HG03060 (cell line): Measurements from ENCODE around the gene MICU1.
"Not testable (repeated sequence)": the region's sequence is repeated elsewhere in the genome, so short reads cannot be mapped to it uniquely, and the experiment has no call there.

Source experiments
- ATAC-seq: cut with Tn5 transposase; IDR thresholded peaks from one replicate; pipeline ENCODE4 v1.9.1; 2021; ENCODE audit warnings: low read depth, moderate number of reproducible peaks; ENCODE audit not compliant: unreplicated experiment

MICU1 gene

DNA sequence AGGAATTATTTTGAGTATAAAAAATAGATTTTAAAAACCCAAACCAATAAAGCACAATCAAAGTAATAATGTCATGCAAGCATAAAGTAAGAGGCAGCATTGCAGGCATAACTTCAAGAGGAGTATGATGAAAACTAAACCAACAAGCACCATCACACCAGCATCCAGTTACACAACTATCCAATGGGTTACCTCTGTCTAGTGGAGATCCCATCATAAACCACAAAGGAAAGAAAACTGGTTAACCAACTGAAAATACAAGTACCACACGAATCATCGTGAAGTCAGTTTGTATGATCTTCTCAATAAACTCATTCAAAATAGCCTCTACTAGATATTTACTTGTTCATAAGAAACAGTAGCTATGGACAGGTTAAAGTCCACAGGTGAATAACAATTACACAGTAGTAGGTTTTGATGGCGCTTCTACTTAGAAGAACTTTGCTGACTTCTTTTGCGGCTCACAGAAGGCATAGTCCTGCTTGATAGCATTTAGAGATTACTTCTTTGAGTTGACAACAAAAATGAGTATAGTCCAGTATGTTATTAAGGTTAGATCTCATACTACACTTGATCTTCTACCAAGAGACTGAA is 116.6 kb downstream of the MICU1 start:
- ATAC-seq, result no peak

DNA sequence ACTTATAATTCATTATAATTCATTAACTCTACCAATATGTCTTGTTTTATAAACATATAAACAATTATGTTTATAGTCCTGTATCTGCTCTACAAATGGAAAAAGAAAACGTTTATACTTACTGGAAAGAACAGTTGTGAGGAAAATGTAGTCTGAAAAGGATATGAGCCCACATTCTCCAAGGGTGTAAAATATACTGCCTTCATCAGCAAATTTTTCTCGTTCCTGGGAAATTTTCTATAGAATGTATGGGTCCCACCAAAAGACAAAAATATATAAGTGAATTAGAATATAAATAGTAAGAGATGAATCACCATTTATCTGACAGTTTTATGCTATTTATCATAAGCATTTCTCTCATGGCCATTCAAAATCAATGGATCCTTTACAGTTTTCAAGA is 117.8 kb downstream of the MICU1 start:
- ATAC-seq, result no peak

DNA sequence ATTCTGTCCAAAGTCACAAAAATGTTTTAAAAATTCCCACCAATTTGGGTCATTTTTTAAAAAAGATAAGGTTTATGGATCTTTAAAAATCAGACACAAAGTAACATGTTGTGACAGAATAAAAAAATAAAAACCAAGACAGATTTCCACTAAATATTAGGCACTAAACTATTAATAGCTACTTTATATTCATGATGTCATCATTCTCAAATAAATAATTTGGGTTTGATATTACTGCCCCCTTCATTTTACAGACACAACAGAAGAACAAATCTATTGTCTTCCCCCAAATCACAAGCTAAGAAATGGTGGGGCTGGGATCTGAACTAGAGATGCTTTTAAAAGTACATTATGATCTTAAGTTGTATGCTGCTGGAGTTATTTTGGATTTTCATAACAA is 119.4 kb downstream of the MICU1 start:
- ATAC-seq, result no peak

DNA sequence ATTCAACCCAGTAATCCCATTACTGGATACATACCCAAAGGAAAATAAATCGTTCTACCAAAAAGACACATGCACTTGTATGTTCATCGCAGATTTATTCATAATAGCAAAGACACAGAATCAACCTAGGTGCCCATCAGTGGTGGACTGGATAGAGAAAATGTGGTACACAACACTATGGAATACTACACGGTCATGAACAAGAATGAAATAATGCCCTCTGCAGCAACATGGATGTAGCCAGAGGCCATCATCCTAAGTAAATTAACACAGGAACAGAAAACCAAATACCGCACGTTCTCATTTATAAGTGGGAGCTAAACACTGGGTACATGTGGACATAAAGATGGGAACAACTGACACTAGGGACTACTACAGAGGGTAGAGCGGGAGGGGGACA is 120.4 kb downstream of the MICU1 start:
- ATAC-seq, result no peak

DNA sequence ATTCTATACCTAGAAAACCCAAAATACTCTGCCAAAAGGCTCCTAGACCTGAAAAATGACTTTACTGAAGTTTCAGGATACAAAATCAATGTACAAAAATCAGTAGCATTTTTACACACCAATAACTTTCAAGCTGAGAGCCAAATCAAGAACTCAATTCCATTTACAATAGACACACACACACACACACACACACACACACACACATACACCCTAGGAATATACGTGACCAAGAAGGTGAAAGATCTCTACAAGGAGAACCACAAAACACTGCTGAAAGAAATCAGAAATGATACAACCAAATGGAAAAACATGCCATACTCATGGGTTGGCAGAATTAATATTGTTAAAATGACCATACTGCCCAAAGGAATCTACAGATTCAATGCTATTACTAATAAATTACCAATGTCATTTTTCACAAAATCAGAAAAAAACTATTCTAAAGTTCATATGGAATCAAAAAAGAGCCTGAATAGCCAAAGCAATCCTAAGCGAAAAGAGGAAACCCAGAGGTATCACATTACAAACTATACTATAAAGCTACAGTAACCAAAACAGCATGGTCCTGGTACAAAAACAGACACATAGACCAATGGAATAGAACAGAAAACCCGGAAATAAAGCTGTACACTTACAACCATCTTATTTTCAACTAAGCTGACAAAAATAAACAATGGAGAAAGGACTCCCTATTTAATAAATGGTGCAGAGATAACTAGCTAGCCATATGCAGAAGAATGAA is 122.0 kb downstream of the MICU1 start:
- no peak for ATAC-seq

DNA sequence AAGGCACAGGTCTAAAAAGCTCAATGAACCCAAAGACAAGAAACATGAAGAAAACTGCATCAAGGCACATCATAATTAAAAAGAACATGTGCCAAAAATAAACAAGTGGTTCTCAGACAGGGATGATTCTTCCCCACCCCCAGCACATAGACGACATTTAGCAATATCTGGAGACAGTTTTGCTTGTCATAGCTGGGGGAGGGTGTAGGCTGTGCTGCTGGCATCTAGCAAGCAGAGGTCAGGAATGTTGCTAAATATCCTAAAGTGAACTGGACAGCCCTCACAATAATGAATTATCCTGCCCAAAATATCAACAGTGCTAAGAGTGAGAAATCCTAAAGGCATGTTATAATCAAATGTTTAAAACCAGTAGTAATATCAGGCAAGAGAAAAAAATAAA is 122.6 kb downstream of the MICU1 start:
- ATAC-seq, result no peak

DNA sequence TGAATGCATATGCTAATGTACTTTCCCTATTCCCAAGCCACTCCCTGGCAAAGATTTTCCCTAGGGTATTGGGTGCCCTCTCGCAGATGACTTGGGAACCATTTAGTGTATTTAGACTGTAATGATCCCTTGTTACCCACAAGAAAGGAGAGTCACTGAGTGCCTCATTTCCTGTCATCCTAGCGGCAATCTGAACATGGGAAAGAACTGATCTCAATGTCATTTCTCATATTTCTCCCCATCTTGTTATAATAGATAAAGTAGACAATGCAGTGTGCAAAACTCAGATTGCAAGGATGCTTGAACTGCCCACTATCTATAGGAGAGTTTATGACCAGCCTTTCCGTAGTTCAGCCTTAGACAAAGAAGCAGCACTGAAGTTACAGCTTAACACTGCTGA is 123.3 kb downstream of the MICU1 start:
- ATAC-seq, result no peak

DNA sequence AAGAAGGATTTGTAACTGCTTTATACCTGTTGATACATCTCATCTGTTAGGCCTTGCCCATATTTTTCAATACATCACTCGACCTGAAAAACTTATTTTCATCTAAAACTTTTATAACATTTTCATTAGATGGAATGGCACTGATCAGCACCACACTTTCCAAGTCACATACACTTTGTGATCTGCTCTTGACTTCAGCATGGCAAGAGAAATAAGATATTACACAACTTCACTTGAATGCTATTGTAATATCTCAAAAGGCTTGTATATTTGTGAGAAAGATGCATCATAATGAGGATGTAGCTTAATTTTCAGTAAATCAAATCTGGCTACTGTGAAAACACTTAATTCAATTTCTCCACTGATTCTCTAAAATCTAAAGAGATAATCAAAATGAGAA is 126.2 kb downstream of the MICU1 start:
- no peak for ATAC-seq

DNA sequence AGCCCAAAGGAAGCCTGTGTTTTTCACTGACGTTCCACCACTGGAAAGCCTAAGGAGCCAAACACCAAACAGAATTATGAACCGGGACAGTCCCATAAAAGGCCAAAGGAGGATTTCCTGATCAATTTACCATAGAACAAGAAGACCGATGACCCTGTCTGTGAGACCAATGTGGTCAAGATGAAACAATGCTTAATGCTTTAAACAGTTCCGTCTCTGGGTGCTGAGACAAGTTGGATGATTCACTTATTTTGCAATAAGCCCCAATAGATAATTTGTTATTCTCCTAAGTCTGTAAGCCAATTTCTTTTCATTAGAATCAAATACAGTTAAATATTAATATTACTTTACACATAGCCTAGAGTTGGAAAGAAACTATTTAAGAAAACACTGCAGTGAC is 134.9 kb downstream of the MICU1 start:
- ATAC-seq, result no peak

DNA sequence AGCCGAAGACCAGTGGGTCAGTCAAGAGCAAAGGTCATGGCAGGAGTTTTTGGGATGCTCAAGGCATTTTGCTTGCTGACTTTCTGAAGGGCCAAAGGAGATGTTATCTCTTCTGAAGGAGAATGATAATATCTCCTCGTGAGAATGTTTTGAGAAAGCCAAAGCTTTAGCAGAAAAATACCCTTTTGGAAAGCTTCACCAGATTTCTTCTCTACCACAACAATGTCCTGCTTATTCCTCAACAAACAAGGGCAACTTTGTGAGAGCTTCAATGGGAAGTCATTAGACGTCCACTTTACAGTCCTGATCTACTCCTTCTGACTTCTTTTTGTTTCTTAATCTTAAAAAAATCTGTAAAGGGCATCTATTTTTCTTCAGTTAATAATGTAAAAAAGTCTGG is 138.4 kb downstream of the MICU1 start:
- ATAC-seq, result no peak

DNA sequence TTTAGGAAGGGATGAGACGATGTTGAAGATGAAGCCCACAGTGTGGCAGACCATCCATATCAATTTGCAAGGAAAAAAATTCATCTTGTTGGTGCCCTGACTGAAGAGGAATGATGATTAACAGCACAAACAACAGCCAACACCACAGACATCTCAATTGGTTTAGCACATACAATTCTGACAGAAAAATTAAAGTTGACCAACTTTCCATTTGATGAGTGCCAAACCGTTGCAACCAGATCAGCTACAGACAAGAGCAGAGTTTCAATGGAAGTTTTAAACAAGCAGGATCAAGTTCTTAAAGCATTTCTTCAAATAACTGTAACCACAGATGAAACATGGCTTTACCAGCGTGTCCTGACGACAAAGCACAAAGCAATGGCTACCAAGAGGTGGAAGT is 138.8 kb downstream of the MICU1 start:
- no peak for ATAC-seq

DNA sequence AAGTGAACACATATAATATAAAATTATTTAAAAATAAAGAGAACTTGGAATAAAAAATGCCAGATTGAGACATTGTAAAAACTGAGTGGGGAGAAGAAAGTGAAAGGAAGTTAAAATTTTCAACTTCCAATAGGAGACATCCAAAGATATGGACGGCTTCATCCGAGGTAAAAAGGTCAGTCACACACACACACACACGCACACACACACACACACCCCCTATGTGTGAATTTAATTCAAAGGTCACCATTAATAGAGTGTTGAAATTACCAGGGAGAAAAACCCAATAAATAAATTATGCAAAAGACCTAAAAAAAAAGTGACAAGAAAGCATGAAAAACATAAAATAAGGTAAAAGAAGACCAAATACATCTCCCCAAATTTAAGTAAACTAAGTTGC is 140.2 kb downstream of the MICU1 start:
- ATAC-seq, result no peak

DNA sequence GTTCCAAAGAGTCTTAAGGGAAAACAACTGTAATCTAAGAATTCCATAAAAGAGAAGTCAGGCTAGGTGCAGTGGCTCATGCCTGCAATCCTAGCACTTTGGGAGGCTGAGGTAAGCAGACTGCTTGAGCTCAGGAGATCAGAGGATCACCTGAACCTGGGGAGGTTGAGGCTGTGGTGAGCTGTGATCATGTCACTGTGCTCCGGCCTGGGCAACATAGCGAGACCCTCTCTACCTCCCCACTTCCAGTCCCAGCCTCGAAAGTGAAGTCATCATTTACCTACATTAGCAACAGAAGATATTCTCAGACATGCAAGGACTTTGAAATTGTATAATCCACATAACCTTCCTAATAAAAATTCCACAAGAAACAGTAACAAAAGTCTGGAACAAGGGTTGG is 141.4 kb downstream of the MICU1 start:
- no peak for ATAC-seq

DNA sequence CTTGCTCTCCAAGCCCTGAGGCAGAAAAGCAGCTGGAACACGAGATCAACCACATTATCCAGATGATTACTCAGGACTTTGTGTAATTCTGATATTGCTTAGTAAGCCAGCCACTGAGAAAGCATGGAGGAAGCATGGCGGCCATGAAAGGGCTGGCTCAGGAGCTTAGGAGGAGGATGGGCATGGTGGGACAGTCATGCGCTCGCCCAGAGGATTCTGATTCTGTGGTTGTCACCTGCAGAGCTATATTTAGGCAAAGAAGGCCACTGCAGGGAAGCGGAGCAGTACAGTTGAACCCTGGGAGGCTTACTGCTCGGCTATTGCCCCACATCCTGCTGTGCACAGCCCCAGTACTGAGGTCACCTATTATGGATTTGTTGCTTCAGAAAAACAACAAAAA is 142.4 kb downstream of the MICU1 start:
- no peak for ATAC-seq

DNA sequence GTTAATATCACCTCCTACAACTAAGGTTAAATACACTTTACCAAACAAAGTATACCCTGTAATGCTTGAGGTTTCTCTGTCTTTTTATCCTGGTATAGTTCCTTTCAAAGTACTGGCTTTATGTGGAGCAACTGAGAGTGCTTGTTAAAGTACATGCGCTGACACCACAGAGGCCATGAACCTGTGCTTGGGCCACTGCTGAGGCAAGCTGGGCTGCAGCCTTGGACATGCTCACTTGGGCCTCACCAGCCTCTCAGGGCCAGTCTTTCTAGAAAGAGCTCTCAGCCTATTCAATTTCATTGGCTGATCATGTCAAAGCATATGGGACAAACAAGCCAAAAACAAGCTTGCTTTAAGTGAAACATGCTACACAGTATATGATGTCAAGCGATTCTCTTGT is 145.0 kb downstream of the MICU1 start:
- no peak for ATAC-seq

DNA sequence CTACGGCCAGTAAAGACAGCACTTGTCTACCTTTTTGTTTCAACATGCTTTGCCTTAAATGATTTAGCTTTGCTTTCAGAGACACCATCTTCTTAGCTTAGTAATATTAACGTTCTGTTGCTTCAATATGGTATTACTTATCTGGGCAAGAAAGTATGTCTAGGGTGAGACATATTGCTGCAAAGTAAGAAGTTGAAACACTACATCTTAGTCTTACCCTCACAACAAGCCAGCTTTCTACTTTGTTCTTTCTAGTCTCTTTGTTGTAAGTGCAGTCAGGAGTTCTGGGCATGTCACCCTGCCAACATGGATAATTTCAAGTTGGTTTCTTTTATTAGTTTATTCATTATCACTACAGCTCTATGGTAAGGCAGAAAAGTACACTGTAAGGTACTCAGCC is 148.4 kb downstream of the MICU1 start:
- ATAC-seq, result no peak

DNA sequence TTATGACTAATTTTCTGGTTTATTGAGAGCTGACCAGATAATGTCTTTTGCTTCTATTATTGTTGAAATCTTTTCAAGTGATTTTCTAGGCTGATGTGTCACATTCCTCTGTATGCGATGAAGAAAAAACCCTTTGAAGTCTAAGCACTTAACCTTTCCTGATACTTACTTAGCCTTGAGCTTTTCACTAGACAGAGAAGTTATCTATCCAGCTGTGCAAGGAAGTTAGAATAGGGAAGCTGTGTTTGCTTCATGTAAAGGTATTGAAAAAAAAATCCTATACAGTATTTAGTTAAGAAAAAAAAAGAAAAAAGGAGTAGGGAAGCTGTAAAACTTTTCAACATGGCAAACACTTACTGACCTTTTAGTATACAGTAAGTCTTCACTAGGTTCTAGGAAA is 153.6 kb downstream of the MICU1 start:
- no peak for ATAC-seq

DNA sequence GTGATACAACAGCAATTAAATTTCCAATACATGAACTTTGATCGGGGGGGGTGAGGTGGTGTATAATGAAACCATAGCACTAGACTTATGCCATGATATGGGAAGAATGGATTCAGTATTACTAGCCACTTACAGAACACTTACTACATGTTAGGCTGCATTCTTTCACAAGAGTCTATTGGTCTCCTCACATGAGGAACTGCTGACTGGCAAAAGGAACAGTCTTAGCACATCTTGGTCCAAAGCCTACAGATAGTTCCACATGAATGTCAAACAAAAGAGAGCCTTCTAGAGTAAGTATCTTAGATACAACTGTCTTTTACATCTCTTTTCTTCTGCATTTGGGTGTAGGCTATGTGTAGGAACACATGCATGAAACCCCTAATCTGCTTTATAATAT is 155.2 kb downstream of the MICU1 start:
- ATAC-seq, result no peak

DNA sequence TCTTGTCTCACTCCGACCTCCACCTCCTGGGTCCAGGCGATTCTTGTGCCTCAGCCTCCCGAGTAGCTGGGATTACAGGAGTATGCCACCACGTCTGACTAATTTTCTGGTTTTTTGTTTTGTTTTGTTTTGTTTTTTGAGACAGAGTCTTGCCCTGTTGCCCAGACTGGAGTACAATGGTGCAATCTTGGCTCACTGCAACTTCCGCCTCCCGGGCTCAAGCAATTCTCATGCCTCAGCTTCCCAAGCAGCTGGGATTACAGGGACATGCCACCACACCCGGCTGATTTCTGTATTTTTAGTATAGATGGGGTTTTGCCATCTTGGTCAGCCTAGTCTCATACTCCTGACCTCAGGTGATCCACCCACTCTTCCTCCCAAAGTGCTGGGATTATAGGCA is 158.8 kb downstream of the MICU1 start:
- ATAC-seq, result not testable (repeated sequence)

DNA sequence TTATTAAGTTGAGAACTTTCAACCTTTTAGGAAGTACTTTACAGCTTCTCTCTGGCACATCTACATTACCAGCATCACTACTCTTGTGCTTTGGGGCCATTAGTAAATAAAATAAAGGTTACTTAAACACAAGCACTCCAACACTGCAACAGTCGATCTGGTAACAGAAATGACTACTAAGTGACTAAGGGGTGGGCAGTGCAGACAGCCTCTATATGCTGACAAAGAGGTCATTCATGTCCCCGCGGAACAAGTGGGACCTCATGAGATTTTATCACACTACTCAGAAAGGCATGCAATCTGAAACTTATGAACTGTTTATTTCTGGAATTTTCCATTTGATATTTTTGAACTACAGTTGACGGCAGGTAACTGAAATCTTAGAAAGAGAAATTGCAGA is 159.9 kb downstream of the MICU1 start:
- no peak for ATAC-seq

DNA sequence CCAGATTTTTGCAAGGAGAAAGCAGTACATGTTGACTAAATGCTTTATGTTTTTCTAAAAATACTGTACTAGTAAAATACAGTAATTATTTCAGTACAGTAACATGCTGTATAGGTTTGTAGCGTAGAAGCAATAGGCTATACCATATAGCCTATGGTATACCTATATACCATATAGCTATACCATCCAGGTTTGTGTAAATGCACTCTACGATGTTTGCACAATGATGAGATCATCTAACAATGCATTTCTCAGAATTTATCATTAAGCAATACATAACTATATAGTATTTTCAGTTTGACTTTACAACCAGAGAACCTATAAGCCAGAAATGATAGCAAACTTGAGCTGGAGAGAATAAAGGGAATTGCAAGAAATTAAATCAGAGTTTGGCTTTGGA is 161.4 kb downstream of the MICU1 start:
- ATAC-seq, result no peak

DNA sequence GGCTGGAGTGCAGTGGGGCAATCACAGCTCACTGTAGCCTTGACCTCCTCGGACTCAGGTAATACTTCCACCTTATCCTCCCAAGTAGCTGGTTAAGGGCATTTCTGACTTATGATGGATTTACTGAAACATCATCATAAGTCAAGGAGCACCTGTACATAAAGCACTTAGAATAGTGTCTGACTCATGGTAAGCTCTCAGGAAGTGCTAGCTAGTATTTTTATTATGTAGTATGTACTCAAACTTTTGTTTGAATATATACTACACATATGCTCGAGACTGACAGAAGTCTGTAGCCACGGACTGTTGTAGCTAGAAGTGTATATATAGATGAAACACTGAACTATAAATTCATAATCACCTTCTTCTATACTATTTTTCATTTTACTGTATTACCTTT is 163.6 kb downstream of the MICU1 start:
- no peak for ATAC-seq

DNA sequence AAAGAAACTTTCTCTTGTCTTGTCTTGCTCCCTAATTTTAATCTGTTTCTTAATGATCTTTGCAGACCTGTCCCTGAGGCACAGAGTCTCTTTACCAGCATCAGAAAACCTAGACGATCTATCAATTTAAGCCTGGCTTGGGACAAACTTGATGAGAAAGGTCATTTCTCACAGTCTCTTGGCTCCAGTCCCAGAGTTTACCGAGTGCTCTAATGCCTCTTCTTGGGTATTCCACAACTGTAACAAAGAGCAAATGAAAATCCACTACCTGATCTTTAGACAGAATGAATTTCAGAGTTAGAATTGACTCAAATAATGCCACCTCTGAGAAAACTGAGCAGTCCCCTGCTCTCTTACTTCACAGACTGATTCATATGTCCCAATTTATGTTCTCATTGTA is 164.8 kb downstream of the MICU1 start:
- no peak for ATAC-seq
